ENCODE results near the gene ATF7IP2.
"Not testable (repeated sequence)": the region's sequence is repeated elsewhere in the genome, so short reads cannot be mapped to it uniquely, and the experiment has no call there.

Gene ATF7IP2

GRCh38 chr16:10361747-10362076 lies 24.1 kb upstream of the ATF7IP2 start:
- H3K4me1 ChIP-seq (ENCODE audit: control insufficient read depth, insufficient read depth, low read length) = peaks cover 20% of the 10 kb centered on the region
- not testable (repeated sequence) for H3K4me3 ChIP-seq (ENCODE audit: low read length); H3K27me3 ChIP-seq (ENCODE audit: control insufficient read depth, insufficient read depth, low read length); H3K36me3 ChIP-seq (ENCODE audit: control insufficient read depth, insufficient read depth, low read length); H3K9ac ChIP-seq (ENCODE audit: low read length); H3K9me3 ChIP-seq (ENCODE audit: control insufficient read depth, low read length)

- peaks cover 15% of the 10 kb centered on the region for H3K4me1 ChIP-seq (ENCODE audit: control insufficient read depth, insufficient read depth, low read length)
- H3K36me3 ChIP-seq (ENCODE audit: control insufficient read depth, insufficient read depth, low read length) = no peaks in the 10 kb centered on the region
- H3K9ac ChIP-seq (ENCODE audit: low read length) = no peak overlapping the region
- H3K27me3 ChIP-seq (ENCODE audit: control insufficient read depth, insufficient read depth, low read length) = peaks cover 3% of the 10 kb centered on the region
- H3K9me3 ChIP-seq (ENCODE audit: control insufficient read depth, low read length) = no peaks in the 10 kb centered on the region
- H3K4me3 ChIP-seq (ENCODE audit: low read length) = no peak overlapping the region
Observed at GRCh38 chr16:10362077-10362863, 23.6 kb upstream of the ATF7IP2 start.

- not testable (repeated sequence) for H3K36me3 ChIP-seq (ENCODE audit: control insufficient read depth, insufficient read depth, low read length); H3K9ac ChIP-seq (ENCODE audit: low read length); H3K4me3 ChIP-seq (ENCODE audit: low read length); H3K9me3 ChIP-seq (ENCODE audit: control insufficient read depth, low read length); H3K27me3 ChIP-seq (ENCODE audit: control insufficient read depth, insufficient read depth, low read length)
- peaks cover 11% of the 10 kb centered on the region for H3K4me1 ChIP-seq (ENCODE audit: control insufficient read depth, insufficient read depth, low read length)
Observed at GRCh38 chr16:10362864-10363197, 23.0 kb upstream of the ATF7IP2 start.

GRCh38 chr16:10366619-10367018 lies 19.2 kb upstream of the ATF7IP2 start:
- not testable (repeated sequence) for H3K27me3 ChIP-seq (ENCODE audit: control insufficient read depth, insufficient read depth, low read length); H3K4me3 ChIP-seq (ENCODE audit: low read length); H3K9ac ChIP-seq (ENCODE audit: low read length); H3K36me3 ChIP-seq (ENCODE audit: control insufficient read depth, insufficient read depth, low read length); H3K4me1 ChIP-seq (ENCODE audit: control insufficient read depth, insufficient read depth, low read length); H3K9me3 ChIP-seq (ENCODE audit: control insufficient read depth, low read length)

- Histone ChIP-seq H3K4me1 (ENCODE audit: control insufficient read depth, insufficient read depth, low read length) (no peaks in the 10 kb centered on the region), H3K9ac (ENCODE audit: low read length) (no peak overlapping the region), H3K27me3 (ENCODE audit: control insufficient read depth, insufficient read depth, low read length) (no peaks in the 10 kb centered on the region), H3K9me3 (ENCODE audit: control insufficient read depth, low read length) (no peaks in the 10 kb centered on the region), H3K36me3 (ENCODE audit: control insufficient read depth, insufficient read depth, low read length) (no peaks in the 10 kb centered on the region), H3K4me3 (ENCODE audit: low read length) (no peak overlapping the region)
Observed at GRCh38 chr16:10367616-10368188, 18.2 kb upstream of the ATF7IP2 start.

GRCh38 chr16:10368969-10369551 lies 16.8 kb upstream of the ATF7IP2 start:
- H3K9me3 ChIP-seq (ENCODE audit: control insufficient read depth, low read length) = no peaks in the 10 kb centered on the region
- H3K27me3 ChIP-seq (ENCODE audit: control insufficient read depth, insufficient read depth, low read length) = no peaks in the 10 kb centered on the region
- no peak overlapping the region for H3K9ac ChIP-seq (ENCODE audit: low read length)
- H3K4me1 ChIP-seq (ENCODE audit: control insufficient read depth, insufficient read depth, low read length) = no peaks in the 10 kb centered on the region
- H3K4me3 ChIP-seq (ENCODE audit: low read length) = no peak overlapping the region
- H3K36me3 ChIP-seq (ENCODE audit: control insufficient read depth, insufficient read depth, low read length) = no peaks in the 10 kb centered on the region

- Histone ChIP-seq H3K4me3 (ENCODE audit: low read length) (no peak overlapping the region), H3K9me3 (ENCODE audit: control insufficient read depth, low read length) (no peaks in the 10 kb centered on the region), H3K36me3 (ENCODE audit: control insufficient read depth, insufficient read depth, low read length) (no peaks in the 10 kb centered on the region), H3K9ac (ENCODE audit: low read length) (no peak overlapping the region), H3K27me3 (ENCODE audit: control insufficient read depth, insufficient read depth, low read length) (no peaks in the 10 kb centered on the region), H3K4me1 (ENCODE audit: control insufficient read depth, insufficient read depth, low read length) (no peaks in the 10 kb centered on the region)
Observed at GRCh38 chr16:10370096-10370726, 15.7 kb upstream of the ATF7IP2 start.

- Histone ChIP-seq H3K36me3 (ENCODE audit: control insufficient read depth, insufficient read depth, low read length) (no peaks in the 10 kb centered on the region), H3K9me3 (ENCODE audit: control insufficient read depth, low read length) (no peaks in the 10 kb centered on the region), H3K27me3 (ENCODE audit: control insufficient read depth, insufficient read depth, low read length) (no peaks in the 10 kb centered on the region), H3K4me1 (ENCODE audit: control insufficient read depth, insufficient read depth, low read length) (no peaks in the 10 kb centered on the region), H3K4me3 (ENCODE audit: low read length) (no peak overlapping the region), H3K9ac (ENCODE audit: low read length) (no peak overlapping the region)
Observed at GRCh38 chr16:10371592-10371991, 14.3 kb upstream of the ATF7IP2 start.

- H3K4me3 ChIP-seq (ENCODE audit: low read length) = no peak overlapping the region
- H3K36me3 ChIP-seq (ENCODE audit: control insufficient read depth, insufficient read depth, low read length) = no peaks in the 10 kb centered on the region
- no peak overlapping the region for H3K9ac ChIP-seq (ENCODE audit: low read length)
- H3K4me1 ChIP-seq (ENCODE audit: control insufficient read depth, insufficient read depth, low read length) = no peaks in the 10 kb centered on the region
- no peaks in the 10 kb centered on the region for H3K9me3 ChIP-seq (ENCODE audit: control insufficient read depth, low read length)
- no peaks in the 10 kb centered on the region for H3K27me3 ChIP-seq (ENCODE audit: control insufficient read depth, insufficient read depth, low read length)
Observed at GRCh38 chr16:10373556-10373955, 12.3 kb upstream of the ATF7IP2 start.

- Histone ChIP-seq H3K4me3 (ENCODE audit: low read length) (no peak overlapping the region), H3K9ac (ENCODE audit: low read length) (no peak overlapping the region), H3K4me1 (ENCODE audit: control insufficient read depth, insufficient read depth, low read length) (no peaks in the 10 kb centered on the region), H3K27me3 (ENCODE audit: control insufficient read depth, insufficient read depth, low read length) (no peaks in the 10 kb centered on the region), H3K36me3 (ENCODE audit: control insufficient read depth, insufficient read depth, low read length) (no peaks in the 10 kb centered on the region), H3K9me3 (ENCODE audit: control insufficient read depth, low read length) (no peaks in the 10 kb centered on the region)
Observed at GRCh38 chr16:10376229-10376628, 9.6 kb upstream of the ATF7IP2 start.

GRCh38 chr16:10383626-10384025 lies 2.2 kb upstream of the ATF7IP2 start:
- H3K9ac ChIP-seq (ENCODE audit: low read length) = no peak overlapping the region
- no peaks in the 10 kb centered on the region for H3K27me3 ChIP-seq (ENCODE audit: control insufficient read depth, insufficient read depth, low read length)
- no peaks in the 10 kb centered on the region for H3K36me3 ChIP-seq (ENCODE audit: control insufficient read depth, insufficient read depth, low read length)
- no peaks in the 10 kb centered on the region for H3K9me3 ChIP-seq (ENCODE audit: control insufficient read depth, low read length)
- H3K4me1 ChIP-seq (ENCODE audit: control insufficient read depth, insufficient read depth, low read length) = no peaks in the 10 kb centered on the region
- no peak overlapping the region for H3K4me3 ChIP-seq (ENCODE audit: low read length)

GRCh38 chr16:10386517-10387100 lies 748 bp downstream of the ATF7IP2 start:
- Histone ChIP-seq H3K27me3 (ENCODE audit: control insufficient read depth, insufficient read depth, low read length) (no peaks in the 10 kb centered on the region), H3K9me3 (ENCODE audit: control insufficient read depth, low read length) (no peaks in the 10 kb centered on the region), H3K9ac (ENCODE audit: low read length) (peak overlapping the region; percentile 85), H3K4me1 (ENCODE audit: control insufficient read depth, insufficient read depth, low read length) (no peaks in the 10 kb centered on the region), H3K36me3 (ENCODE audit: control insufficient read depth, insufficient read depth, low read length) (no peaks in the 10 kb centered on the region), H3K4me3 (ENCODE audit: low read length) (peak overlapping the region; percentile 66)
